Transverse colon (tissue), 4 donors: ENCODE data around the gene DNAJC7. TPM values are rescaled to one million over a fixed set of nuclear protein-coding genes. Genes with fewer than 3 reads are reported as not detected.

Source experiments
- DNase-seq: peaks from one replicate; pipeline ENCODE4 v3.0.0-alpha.2; 2019
- H3K27ac ChIP-seq, 4 donors: fragments of 200-600 bp; sonication (generic); 2 replicates each; pipeline ENCODE4 v1.5.1; 2016 to 2018; ENCODE audit warnings: inconsistent platforms in 4 of 4
- H3K27me3 ChIP-seq: fragments of 200-600 bp; sonication (generic); 2 replicates; pipeline ENCODE4 v1.5.1; 2017; ENCODE audit warnings: inconsistent platforms
- H3K36me3 ChIP-seq, 4 donors: fragments of 200-600 bp; sonication (generic); 2 replicates each; pipeline ENCODE4 v1.5.1; 2017 to 2019; ENCODE audit warnings: inconsistent platforms in 4 of 4
- H3K4me1 ChIP-seq, 4 donors: fragments of 200-600 bp; sonication (generic); 2 replicates each; pipeline ENCODE4 v1.5.1; 2017 to 2020; ENCODE audit warnings: inconsistent platforms in 4 of 4
- H3K4me3 ChIP-seq, 4 donors: fragments of 200-600 bp; sonication (generic); 1 replicate in 1 of 4; 2 replicates in 3 of 4; pipeline versions ENCODE4 v1.5.1 to v1.6.1; 2017 to 2019; ENCODE audit warnings: inconsistent platforms in 4 of 4
- H3K9me3 ChIP-seq, 2 donors: fragments of 200-600 bp; sonication (generic); 2 replicates each; pipeline ENCODE4 v1.5.1; 2017 to 2019; ENCODE audit warnings: inconsistent platforms in 2 of 2
- EP300 ChIP-seq: sonication (generic); formaldehyde crosslinking; IDR thresholded peaks from one replicate; pipeline ENCODE4 v1.6.1; 2017; ENCODE audit warnings: antibody characterized with exemption, low read depth
- POLR2A ChIP-seq: fragments of 450-650 bp; IDR thresholded peaks from one replicate; pipeline ENCODE4 v1.6.1; 2016; ENCODE audit warnings: antibody characterized with exemption, mild to moderate bottlenecking, moderate library complexity
- POLR2AphosphoS5 ChIP-seq, 3 donors: sonication (generic); formaldehyde crosslinking; IDR thresholded peaks; one replicate each; pipeline ENCODE4 v1.6.1; 2016; ENCODE audit warnings: antibody characterized with exemption in 3 of 3
- WGBS, 2 donors: methylation state at CpG; one replicate each; pipeline ENCODE4 v1.1.5; 2018; ENCODE audit warnings: low coverage in 1 of 2; 5-methylcytosine and 5-hydroxymethylcytosine counted together
- in situ Hi-C, 4 donors: fragments of 200-750 bp; cut with MboI; loops; one replicate each; pipeline versions ENCODE4 v1.15.0 to v1.15.1; 2017; ENCODE audit warnings: low sequenced_read_pairs in 3 of 4, low pct_ligation_motif_present in 1 of 4, low pct_unique_long_range_greater_than_20kb in 1 of 4
- intact Hi-C: fragments of 100-400 bp; cut with DNase I; formaldehyde crosslinking; loops from one replicate; pipeline ENCODE4 v1.15.1; 2023; ENCODE audit warnings: low total_unique reads
- total RNA-seq, 4 donors: library from RNA; depleted of rRNA; stranded (reverse); fragments of >200 nt; gene quantifications; one replicate each; pipeline ENCODE4 v1.1.0, GENCODE V29; 2016
- TF ChIP-seq, protein P1 (sequence below), 5 experiments: fragments of 200-600 bp in 3 of 5; fragments of 450-650 bp in 2 of 5; sonication (generic) in 3 of 5; IDR thresholded peaks; 1 replicate in 2 of 5; 2 replicates in 3 of 5; pipeline ENCODE4 v1.5.1; 2016 to 2017; ENCODE audit warnings: antibody characterized with exemption in 5 of 5, inconsistent platforms in 3 of 5, mild to moderate bottlenecking in 2 of 5, moderate library complexity in 1 of 5

DNAJC7 gene
- total RNA-seq, 4 donors from 2014 or later: 18.1 to 87.5 (median 64.5) TPM

DNA sequence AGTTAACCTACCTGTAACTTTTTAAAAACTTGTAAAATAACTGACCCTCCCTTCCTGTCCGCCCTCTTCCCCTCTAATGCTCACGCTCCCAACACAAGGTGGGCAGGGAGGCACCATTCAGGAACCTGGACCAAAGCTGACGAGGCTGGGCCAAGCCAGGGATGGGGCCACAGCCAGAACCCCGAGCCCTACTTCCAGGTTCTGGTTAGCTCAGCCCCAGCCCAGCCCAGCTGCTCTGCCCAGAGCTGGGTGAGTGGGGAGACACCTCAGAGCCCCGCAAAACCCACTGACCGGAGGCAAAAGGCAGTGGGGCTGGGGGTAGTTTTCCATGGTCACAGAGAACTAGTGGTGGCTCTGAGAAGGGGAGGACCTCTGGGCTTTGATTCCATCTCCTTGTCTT lies 43.2 kb downstream of the DNAJC7 start:
- no peak for DNase-seq
- Histone ChIP-seq H3K27me3 (no peaks in the 10 kb centered on the region), H3K4me1 (peaks cover 0 to 28% (median 6%) of the 10 kb centered on the region in 4 donors), H3K9me3 (no peaks in the 10 kb centered on the region), H3K27ac (no peak overlapping the region), H3K4me3 (no peak overlapping the region), H3K36me3 (peaks cover 0 to 49% (median 22%) of the 10 kb centered on the region in 4 donors)
- no peak for TF ChIP-seq POLR2AphosphoS5 (IDR thresholded peaks at IDR 0.05)
- TF ChIP-seq, protein P1, sequence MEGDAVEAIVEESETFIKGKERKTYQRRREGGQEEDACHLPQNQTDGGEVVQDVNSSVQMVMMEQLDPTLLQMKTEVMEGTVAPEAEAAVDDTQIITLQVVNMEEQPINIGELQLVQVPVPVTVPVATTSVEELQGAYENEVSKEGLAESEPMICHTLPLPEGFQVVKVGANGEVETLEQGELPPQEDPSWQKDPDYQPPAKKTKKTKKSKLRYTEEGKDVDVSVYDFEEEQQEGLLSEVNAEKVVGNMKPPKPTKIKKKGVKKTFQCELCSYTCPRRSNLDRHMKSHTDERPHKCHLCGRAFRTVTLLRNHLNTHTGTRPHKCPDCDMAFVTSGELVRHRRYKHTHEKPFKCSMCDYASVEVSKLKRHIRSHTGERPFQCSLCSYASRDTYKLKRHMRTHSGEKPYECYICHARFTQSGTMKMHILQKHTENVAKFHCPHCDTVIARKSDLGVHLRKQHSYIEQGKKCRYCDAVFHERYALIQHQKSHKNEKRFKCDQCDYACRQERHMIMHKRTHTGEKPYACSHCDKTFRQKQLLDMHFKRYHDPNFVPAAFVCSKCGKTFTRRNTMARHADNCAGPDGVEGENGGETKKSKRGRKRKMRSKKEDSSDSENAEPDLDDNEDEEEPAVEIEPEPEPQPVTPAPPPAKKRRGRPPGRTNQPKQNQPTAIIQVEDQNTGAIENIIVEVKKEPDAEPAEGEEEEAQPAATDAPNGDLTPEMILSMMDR (IDR thresholded peaks at IDR 0.05): no peak
- no peak for TF ChIP-seq POLR2A
- TF ChIP-seq EP300: no peak
- 81 to 96% methylated on average over 4 to 6 of the region's 6 CpGs for WGBS, 2 donors
- intact Hi-C loops: no loop called here
- in situ Hi-C loops: no loop called here

DNA sequence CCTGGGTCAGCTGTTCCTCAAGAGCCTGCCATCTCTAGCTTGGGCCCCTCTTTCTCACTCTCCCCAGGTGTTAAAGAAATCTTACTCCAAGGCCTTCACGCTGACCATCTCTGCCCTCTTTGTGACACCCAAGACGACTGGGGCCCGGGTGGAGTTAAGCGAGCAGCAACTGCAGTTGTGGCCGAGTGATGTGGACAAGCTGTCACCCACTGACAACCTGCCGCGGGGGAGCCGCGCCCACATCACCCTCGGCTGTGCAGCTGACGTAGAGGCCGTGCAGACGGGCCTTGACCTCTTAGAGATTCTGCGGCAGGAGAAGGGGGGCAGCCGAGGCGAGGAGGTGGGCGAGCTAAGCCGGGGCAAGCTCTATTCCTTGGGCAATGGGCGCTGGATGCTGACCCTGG lies 43.8 kb downstream of the DNAJC7 start:
- H3K36me3 ChIP-seq: peaks cover 0 to 45% (median 21%) of the 10 kb centered on the region in 4 donors
- intact Hi-C loops (no loop called here), in situ Hi-C loops (no loop called here)
- no peaks in the 10 kb centered on the region for H3K27me3 ChIP-seq
- WGBS, 2 donors: 74% methylated on average over 19 of the region's 19 CpGs; no CpG with 5 or more reads in 1 of the 2 donors
- TF ChIP-seq POLR2A: no peak
- no peak for TF ChIP-seq EP300
- TF ChIP-seq, protein P1 (IDR thresholded peaks at IDR 0.05): no peak
- no peak for TF ChIP-seq POLR2AphosphoS5 (IDR thresholded peaks at IDR 0.05)
- no peaks in the 10 kb centered on the region for H3K9me3 ChIP-seq
- peaks cover 0 to 33% (median 7%) of the 10 kb centered on the region in 4 donors for H3K4me1 ChIP-seq
- no peak for DNase-seq
- H3K4me3 ChIP-seq: no peak overlapping the region
- H3K27ac ChIP-seq: peak overlapping the region in 2 of 4 donors; percentile 29 to 45

DNA sequence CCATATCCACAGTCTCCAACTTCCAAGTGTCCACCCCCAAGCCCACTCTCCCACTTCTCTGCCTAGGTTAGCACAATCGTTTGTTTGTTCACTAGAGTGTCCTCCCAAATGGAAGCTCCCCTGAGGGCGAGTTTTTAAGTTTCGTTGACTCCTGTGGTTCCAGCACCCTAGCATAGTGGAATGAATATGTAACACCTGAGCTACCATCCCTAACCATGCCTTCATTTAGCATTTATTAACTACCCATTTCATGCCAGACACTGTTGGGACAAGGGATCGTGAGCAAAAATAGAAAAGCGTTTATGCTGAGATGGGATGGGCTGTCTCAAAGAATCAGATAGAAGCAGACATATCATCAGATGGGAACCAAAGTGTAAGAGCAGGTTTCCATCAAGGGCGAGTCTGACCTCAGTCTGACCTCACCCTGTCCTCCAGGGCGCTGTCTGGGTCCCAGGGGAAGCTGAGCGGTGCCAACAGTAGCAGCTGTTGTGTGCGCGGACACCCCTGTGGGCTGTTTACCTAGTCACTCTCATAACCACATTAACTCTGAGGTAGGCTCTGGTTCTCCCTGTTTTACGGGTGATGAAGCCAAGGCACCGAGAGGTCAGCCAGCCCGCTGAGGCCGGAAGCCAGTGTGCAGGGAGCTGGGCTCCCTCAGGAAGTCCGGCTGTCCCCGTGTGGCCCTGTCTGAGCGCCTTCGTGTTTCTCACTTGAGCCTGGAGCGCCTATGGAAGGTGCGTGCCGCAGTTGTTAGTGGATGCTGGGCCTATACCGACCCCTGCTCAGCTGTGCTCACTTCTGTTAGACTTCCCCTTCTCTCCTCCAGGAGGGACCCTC lies 44.5 kb downstream of the DNAJC7 start:
- no peak overlapping the region for H3K4me3 ChIP-seq
- TF ChIP-seq, protein P1 (IDR thresholded peaks at IDR 0.05): no peak
- TF ChIP-seq POLR2AphosphoS5 (IDR thresholded peaks at IDR 0.05) (no peak), POLR2A (no peak), EP300 (no peak)
- H3K27ac ChIP-seq: peak overlapping the region in 2 of 4 donors; percentile 29 to 45
- peaks cover 0 to 34% (median 6%) of the 10 kb centered on the region in 4 donors for H3K4me1 ChIP-seq
- no peaks in the 10 kb centered on the region for H3K9me3 ChIP-seq
- H3K36me3 ChIP-seq: peaks cover 0 to 42% (median 19%) of the 10 kb centered on the region in 4 donors
- no peaks in the 10 kb centered on the region for H3K27me3 ChIP-seq
- WGBS, 2 donors: 80 to 89% methylated on average over 5 to 18 of the region's 22 CpGs
- in situ Hi-C loops: no loop called here
- intact Hi-C loops: no loop called here
- no peak for DNase-seq

DNA sequence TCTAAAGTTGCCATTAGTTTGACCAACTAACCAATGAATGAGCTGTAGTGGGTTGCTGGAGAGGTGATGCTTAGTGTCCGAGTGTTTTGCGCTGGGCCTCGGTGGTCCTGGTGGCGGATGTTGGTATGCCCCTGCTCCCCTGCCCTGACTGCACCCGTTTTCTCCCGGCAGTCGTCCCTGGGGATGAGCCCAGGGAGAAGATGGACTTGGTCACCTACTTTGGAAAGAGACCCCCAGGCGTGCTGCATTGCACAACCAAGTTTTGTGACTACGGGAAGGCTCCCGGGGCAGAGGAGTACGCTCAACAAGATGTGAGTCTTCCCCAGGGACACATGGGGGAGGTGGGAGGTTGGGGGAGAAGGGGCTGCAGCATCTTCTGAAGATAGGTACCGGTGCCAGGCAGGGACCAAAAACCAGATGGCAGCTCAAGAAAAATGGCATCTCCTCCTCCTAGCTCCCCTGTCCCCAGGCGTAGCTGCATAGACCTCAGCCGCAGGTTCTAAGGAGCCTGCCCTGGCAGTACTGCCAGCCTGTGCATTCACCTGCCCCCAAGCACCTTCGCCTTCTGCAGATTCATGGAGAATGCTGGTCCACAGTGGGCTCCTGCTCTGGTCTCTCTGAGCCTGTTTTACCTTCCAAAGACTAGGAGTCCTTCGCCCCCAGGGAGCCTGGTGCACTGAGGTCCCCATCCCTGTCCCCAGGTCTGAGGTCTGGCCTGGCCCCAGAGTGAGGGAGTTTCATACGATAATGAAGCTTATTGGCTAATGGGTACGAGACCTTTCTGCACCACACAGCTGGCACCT lies 45.3 kb downstream of the DNAJC7 start:
- 87% methylated on average over 18 of the region's 18 CpGs; no CpG with 5 or more reads in 1 of the 2 donors for WGBS, 2 donors
- Histone ChIP-seq H3K27ac (no peak overlapping the region), H3K9me3 (no peaks in the 10 kb centered on the region), H3K27me3 (no peaks in the 10 kb centered on the region), H3K36me3 (peaks cover 0 to 36% (median 17%) of the 10 kb centered on the region in 4 donors), H3K4me1 (peaks cover 0 to 32% (median 9%) of the 10 kb centered on the region in 4 donors), H3K4me3 (no peak overlapping the region)
- TF ChIP-seq POLR2A (no peak), EP300 (no peak), POLR2AphosphoS5 (IDR thresholded peaks at IDR 0.05) (no peak)
- TF ChIP-seq, protein P1 (IDR thresholded peaks at IDR 0.05): no peak
- intact Hi-C loops: no loop called here
- in situ Hi-C loops: no loop called here
- DNase-seq: no peak
